ENCODE measurements around the gene LPP.

DNA sequence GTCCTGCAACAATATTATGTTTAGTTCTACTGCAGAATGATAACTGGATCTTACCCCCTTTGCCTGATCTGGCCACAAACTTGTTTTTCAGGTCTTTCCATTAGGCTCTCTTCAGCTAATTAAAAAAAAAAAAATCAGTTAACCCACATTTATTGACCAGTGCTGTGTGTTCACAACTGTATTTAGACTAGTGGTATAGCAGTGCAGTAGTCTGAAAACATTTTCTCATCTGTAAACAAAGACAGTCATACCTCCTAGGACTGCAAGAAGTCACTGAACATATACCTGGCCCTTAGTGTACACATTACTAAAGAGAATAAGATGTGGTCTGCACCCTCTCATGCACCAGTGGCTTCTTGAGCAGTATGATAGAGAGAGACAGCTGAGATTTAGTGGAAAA, 22.5 kb downstream of the LPP start:
- TF ChIP-seq, protein P1, sequence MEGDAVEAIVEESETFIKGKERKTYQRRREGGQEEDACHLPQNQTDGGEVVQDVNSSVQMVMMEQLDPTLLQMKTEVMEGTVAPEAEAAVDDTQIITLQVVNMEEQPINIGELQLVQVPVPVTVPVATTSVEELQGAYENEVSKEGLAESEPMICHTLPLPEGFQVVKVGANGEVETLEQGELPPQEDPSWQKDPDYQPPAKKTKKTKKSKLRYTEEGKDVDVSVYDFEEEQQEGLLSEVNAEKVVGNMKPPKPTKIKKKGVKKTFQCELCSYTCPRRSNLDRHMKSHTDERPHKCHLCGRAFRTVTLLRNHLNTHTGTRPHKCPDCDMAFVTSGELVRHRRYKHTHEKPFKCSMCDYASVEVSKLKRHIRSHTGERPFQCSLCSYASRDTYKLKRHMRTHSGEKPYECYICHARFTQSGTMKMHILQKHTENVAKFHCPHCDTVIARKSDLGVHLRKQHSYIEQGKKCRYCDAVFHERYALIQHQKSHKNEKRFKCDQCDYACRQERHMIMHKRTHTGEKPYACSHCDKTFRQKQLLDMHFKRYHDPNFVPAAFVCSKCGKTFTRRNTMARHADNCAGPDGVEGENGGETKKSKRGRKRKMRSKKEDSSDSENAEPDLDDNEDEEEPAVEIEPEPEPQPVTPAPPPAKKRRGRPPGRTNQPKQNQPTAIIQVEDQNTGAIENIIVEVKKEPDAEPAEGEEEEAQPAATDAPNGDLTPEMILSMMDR (IDR thresholded peaks at IDR 0.05): no peak
- TF ChIP-seq POLR2A (IDR thresholded peaks at IDR 0.05): no peak

Data from right lobe of liver (tissue), 4 donors.